ENCODE data around the gene IMPA2.

The IMPA2 gene

DNA sequence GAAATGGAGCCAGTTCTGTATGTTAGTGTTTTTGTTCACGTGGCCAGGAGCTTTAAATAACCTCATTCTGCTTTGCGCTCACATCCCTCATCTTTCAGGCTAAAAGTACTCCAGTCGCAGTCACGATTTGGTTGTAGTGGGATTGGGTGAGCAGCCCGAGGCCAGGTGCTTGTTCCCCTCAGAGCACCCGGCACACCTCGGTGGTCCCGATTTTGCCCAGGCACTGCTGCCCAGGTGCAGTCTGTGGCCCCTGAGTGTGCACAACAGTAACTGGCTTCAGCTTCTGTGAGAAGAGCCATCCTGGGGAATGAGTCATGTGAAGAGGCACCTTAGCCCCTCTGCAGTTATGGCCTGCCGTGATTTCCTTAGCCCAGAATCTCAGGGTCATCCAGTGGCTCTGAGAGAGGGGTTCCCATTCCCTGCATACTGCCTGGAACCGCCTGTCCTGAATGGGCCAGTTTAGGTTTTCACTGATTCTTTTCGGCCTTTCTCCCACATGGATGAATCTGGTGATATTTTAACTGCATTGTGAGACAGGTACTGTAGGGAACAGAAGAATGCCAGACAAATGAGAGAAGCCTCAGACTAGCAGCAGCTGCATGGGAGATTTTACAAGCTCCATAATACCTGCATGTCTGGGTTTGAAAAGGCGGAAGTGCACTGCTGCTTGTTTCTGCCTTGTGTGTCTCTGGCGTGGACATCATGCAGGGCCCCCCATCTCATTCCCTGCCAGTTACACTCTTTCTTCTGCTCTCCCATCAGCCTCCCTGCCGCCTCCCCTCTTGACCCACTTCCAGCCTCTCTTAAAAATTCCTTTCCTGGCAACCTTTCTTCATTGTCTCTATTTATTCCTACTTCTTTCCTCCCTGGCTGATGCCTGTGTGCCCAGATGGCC, 33.5 kb downstream of the IMPA2 start:
- no peak overlapping the region for H3K4me3 ChIP-seq (ENCODE audit: low read depth, low read length)
- TF ChIP-seq, protein P1, sequence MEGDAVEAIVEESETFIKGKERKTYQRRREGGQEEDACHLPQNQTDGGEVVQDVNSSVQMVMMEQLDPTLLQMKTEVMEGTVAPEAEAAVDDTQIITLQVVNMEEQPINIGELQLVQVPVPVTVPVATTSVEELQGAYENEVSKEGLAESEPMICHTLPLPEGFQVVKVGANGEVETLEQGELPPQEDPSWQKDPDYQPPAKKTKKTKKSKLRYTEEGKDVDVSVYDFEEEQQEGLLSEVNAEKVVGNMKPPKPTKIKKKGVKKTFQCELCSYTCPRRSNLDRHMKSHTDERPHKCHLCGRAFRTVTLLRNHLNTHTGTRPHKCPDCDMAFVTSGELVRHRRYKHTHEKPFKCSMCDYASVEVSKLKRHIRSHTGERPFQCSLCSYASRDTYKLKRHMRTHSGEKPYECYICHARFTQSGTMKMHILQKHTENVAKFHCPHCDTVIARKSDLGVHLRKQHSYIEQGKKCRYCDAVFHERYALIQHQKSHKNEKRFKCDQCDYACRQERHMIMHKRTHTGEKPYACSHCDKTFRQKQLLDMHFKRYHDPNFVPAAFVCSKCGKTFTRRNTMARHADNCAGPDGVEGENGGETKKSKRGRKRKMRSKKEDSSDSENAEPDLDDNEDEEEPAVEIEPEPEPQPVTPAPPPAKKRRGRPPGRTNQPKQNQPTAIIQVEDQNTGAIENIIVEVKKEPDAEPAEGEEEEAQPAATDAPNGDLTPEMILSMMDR (IDR thresholded peaks at IDR 0.05; ENCODE audit: borderline replicate concordance, insufficient read depth, low read depth, low read length), result no peak

DNA sequence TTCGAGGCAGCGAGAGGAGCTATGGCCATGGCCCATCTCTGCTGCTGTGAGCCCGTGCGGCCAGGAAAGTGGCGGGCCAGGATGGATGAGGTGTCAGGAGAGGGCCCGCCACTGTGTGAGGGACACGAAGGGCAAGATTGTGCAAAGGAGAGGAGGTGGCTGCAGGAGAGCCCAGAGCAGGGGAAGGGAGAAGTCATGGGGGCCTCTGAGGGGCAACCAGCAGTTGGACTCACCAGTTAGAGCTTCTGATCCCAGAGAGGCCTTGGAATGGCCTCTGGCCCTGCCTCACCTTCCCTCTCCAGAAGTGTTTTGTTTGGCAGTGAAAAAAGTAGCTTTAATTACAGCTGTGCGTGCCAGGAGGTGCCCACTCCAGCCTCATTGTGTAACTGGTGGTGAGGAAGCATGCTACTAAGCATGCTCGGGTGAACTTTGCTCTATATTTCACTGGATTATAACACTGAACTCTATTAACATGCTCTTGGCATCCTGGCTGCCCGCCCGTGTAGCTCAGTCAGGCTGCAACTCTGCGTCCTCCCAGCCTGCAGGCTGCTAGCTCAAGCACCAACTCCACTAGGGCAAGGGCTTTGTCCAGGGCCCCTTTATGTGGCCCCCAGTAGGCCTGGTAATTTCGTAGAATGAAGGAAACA, 34.2 kb downstream of the IMPA2 start:
- H3K4me3 ChIP-seq (ENCODE audit: low read depth, low read length), result no peak overlapping the region
- TF ChIP-seq, protein P1 (IDR thresholded peaks at IDR 0.05; ENCODE audit: borderline replicate concordance, insufficient read depth, low read depth, low read length), result no peak

DNA sequence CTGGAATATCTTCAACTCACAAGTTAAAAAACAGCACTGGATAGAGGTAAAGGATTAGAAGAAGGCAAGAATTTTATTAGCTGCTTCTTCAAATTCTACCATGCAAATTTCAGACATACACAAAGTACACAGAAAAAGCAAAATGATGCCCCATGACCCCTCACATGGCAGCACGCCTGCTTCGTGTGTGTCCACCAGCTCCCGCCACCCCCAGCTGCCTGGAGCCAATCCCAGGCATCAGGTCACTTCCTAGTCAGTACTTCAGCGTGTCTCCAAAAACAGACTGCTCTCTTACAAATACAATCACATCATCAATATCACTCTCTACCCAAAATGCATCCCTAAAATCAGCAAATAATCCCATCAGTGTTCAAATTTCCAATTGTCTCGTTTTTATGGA, 35.8 kb downstream of the IMPA2 start:
- TF ChIP-seq, protein P1 (IDR thresholded peaks at IDR 0.05; ENCODE audit: borderline replicate concordance, insufficient read depth, low read depth, low read length), result no peak
- no peak overlapping the region for H3K4me3 ChIP-seq (ENCODE audit: low read depth, low read length)

DNA sequence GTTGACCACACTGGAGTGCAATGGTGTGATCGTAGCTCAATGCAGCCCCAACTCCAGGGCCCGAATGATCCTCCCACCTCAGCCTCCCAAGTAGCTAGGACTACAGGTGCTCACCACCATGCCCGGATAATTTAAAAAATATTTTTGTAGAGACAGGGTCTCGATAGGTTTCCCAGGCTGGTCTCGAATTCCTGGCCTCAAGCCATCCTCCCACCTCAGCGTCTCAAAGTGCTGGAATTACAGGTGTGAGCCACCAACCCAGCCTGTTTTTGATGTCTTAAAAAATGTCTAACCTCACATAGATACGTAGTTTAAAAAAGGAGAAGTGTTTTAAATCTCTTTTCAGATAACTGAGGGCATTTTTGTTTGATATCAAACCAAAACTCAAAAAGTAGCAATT, 37.6 kb downstream of the IMPA2 start:
- TF ChIP-seq, protein P1 (IDR thresholded peaks at IDR 0.05; ENCODE audit: borderline replicate concordance, insufficient read depth, low read depth, low read length), result no peak
- no peak overlapping the region for H3K4me3 ChIP-seq (ENCODE audit: low read depth, low read length)

DNA sequence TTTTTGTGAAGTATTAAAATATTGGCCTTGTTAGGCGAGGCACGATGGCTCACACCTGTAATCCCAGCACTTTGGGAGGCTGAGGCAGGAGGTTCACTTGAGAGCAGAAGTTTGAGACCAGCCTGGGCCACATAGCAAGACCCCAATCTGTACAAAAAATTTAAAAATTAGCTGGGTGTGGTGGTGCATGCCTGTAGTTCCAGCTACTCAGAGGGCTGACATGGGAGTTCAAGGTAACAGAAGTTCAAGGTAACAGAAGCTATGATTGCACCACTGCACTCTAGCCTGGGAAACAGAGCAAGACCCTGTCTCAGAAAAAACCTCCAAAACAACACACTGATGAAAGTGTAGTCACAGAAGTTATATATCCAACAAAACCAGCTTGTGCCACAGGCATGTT, 39.8 kb downstream of the IMPA2 start:
- no peak overlapping the region for H3K4me3 ChIP-seq (ENCODE audit: low read depth, low read length)
- TF ChIP-seq, protein P1 (IDR thresholded peaks at IDR 0.05; ENCODE audit: borderline replicate concordance, insufficient read depth, low read depth, low read length), result no peak

DNA sequence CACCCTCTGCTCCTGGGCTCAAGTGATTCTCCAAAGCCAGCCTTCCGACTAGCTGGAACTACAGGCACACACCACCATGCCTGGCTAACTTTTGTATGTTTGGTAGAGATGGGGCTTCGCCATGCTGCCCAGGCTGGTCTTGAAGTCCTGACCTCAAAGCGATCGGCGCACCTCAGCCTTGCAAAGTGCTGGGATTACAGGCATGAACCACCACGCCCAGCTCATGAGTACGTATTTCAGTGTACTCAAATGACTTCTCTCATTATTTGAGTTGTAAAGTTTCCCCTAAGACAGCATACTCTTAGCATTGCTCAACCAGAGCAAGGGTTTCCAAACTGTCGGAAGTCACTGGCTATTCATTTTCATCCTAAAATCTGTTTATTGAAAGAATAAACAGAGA, 40.3 kb downstream of the IMPA2 start:
- H3K4me3 ChIP-seq (ENCODE audit: low read depth, low read length), result no peak overlapping the region
- TF ChIP-seq, protein P1 (IDR thresholded peaks at IDR 0.05; ENCODE audit: borderline replicate concordance, insufficient read depth, low read depth, low read length), result no peak

DNA sequence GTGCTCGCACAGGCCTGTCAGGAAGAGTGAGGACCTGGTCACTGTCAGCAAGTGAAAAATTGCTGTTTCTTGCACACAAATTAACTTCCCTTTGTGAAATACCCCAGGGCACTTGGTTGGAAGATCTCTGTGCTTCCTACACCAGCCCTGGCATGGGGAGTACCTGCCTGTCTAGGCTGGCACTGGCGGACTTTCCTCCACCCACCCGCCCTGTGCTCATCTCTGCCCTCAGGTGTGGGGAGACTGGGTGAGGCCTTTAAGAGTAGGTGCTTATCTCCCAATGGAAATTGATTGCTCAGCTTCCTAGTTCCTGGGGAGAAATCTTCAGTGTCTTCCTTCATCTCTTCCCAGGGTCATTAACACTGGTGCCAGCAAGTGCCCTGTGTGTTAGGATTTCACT, 42.1 kb downstream of the IMPA2 start:
- TF ChIP-seq, protein P1 (IDR thresholded peaks at IDR 0.05; ENCODE audit: borderline replicate concordance, insufficient read depth, low read depth, low read length), result no peak
- no peak overlapping the region for H3K4me3 ChIP-seq (ENCODE audit: low read depth, low read length)

Data from GM12875 (cell line).